Stimulated activated naive CD4-positive, alpha-beta T cell (primary cell): ENCODE results near the gene TMEM61.

Experiments
- DNase-seq, 6 experiments: peaks; one replicate each; lab custom pipeline; 2025; lab: John Stamatoyannopoulos, UW

TMEM61 gene

GRCh38 chr1:55039342-55040082 lies 59.1 kb downstream of the TMEM61 start, which contains the start of gene PCSK9:
PCSK9 (plus strand) TSS chr1:55039548; CDS start chr1:55039838, 290 bp downstream.
- no peak for DNase-seq

DNA sequence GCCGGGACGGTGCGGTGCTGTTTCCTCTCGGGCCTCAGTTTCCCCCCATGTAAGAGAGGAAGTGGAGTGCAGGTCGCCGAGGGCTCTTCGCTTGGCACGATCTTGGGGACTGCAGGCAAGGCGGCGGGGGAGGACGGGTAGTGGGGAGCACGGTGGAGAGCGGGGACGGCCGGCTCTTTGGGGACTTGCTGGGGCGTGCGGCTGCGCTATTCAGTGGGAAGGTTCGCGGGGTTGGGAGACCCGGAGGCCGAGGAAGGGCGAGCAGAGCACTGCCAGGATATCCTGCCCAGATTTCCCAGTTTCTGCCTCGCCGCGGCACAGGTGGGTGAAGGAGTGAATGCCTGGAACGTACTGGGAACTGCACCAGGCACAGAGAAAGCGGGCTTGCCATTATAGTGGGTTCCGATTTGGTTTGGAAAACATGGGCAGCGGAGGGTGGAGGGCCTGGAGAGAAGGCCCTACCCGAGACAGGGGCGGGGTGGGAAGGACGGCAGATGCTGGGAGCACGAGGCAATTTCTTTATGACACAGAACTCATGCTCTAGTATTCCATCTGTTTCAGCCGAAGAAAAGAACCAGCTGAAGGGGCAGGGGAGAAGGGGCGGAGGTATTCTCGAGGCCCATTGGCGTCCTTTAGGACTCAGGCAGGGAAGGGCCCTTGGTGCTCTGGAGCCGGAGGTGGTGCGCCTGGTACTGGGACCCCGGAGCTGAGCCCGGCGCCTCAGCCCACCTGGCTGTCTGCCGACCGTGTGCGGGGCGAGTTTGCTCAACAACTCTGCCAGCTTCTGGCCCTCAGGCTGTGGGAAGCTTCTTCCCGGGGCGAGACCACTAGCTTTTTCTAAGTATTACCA lies 59.9 kb downstream of the TMEM61 start:
- no peak for DNase-seq

DNA sequence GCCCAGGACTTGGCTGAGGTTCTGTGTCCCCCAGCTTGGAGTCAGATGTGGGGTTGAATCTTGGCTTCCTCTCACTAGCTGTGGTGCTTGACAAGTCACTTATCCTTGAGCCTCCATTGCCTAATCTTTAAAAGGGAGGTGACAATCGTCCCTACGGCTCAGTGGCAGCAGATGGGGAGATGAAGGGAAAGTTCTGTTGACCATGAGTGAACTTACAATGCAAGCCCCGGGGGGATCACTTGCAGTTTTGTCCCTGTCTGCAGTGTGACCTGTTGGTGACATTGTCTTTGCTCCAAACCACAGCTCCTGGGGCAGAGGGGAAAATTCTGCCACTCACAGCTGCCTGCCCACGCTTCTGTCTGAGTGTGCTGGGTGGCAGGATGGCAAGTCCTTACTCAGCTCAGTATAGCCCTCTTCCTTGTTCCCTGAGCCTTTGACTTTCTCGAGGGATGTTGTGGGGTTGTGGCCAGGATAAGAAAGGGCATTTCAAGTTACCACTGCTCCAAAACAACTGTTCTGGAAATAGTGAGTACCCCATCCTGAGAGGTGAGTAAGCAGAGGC lies 60.6 kb downstream of the TMEM61 start:
- no peak for DNase-seq

DNA sequence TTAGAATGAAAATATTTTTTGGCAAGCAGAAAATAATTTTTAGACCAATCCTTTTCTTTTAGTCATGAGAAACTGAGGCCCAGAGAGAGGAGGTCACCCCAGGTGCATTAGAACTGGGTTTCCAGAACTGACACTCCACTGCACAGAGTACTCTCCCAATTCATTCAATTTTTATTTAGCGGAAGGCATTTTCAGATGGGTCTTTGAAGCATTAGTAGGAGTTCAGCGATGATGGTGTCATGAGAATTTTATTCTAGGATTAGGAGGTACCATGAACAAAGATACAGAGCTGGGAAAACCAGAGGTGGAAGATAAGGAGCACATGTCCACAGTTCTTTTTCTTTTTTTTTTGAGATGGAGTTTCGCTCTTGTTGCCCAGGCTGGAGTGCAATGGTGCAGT lies 61.2 kb downstream of the TMEM61 start:
- no peak for DNase-seq
